Stomach smooth muscle (tissue), 2 donors: ENCODE data around the gene HPDL.

Experiments used
- H3K27ac ChIP-seq: one replicate; pipeline ENCODE4 v1.7.0; 2013; ENCODE audit warnings: mild to moderate bottlenecking, low read length, inconsistent platforms
- H3K27me3 ChIP-seq, 2 donors: one replicate each; pipeline ENCODE4 v1.7.0; 2013; ENCODE audit warnings: low read length in 2 of 2; ENCODE audit not compliant: insufficient read depth in 2 of 2, control insufficient read depth in 1 of 2
- H3K36me3 ChIP-seq, 2 donors: one replicate each; pipeline ENCODE4 v1.7.0; 2013; ENCODE audit warnings: low read length in 2 of 2; ENCODE audit not compliant: control insufficient read depth in 2 of 2, insufficient read depth in 2 of 2
- H3K4me1 ChIP-seq: one replicate; pipeline ENCODE4 v1.7.0; 2013; ENCODE audit warnings: low read length; ENCODE audit not compliant: control insufficient read depth, insufficient read depth
- H3K4me3 ChIP-seq, 2 donors: one replicate each; pipeline ENCODE4 v1.7.0; 2013; ENCODE audit warnings: low read length in 2 of 2
- H3K9ac ChIP-seq, 2 donors: one replicate each; pipeline ENCODE4 v1.7.0; 2013; ENCODE audit warnings: low read length in 2 of 2, mild to moderate bottlenecking in 1 of 2
- H3K9me3 ChIP-seq, 2 donors: one replicate each; pipeline ENCODE4 v1.7.0; 2013; ENCODE audit warnings: low read length in 2 of 2; ENCODE audit not compliant: control insufficient read depth in 2 of 2
- donor health status: healthy.
- donor health status: Pancreatic carcinoma.

The HPDL gene

GRCh38 chr1:45337630-45338325 is 11.1 kb downstream of the HPDL start:
- H3K27me3 ChIP-seq, result no peaks in the 10 kb centered on the region
- no peak overlapping the region for H3K9ac ChIP-seq
- H3K4me3 ChIP-seq, result no peak overlapping the region
- no peak overlapping the region for H3K27ac ChIP-seq
- H3K36me3 ChIP-seq, result peaks cover 20 to 28% of the 10 kb centered on the region in 2 donors
- peaks cover 20% of the 10 kb centered on the region for H3K4me1 ChIP-seq
- H3K9me3 ChIP-seq, result no peaks in the 10 kb centered on the region

DNA sequence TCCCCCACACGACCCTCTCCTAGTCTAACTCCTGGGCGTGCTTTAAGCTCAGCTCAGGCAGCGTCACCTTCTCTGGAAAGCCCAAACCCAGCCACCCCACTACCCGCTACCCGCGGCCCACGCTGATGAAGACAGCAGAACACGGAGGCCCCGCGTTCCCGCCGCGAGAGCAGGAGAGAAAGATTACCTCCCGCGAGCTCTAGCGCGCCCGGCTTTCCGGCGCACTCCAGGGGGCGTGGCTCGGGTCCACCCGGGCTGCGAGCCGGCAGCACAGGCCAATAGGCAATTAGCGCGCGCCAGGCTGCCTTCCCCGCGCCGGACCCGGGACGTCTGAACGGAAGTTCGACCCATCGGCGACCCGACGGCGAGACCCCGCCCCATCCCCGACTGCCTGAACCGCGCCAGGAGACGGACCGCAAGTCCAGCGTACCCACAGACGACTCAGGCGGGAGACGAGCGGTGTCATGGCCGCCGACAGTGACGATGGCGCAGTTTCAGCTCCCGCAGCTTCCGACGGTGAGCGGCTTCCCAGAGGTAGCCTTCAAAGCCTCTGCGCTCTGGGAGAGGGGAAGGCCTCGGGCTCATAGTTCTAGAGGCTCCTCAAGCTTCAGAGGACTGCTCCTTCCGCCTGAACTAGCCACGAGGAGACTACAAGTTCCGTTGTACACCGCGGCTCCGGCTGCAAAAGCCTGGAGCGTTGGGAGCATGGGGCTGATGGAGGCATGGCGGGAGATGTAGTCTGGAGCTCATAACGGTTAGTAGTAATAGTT is 13.3 kb downstream of the HPDL start, which contains the start of the genes MUTYH and TOE1:
TSS of gene MUTYH (minus strand) at position 652 of the 770 bp plus-strand sequence. CDS start 5,935 bp downstream, outside the sequence.
TSS of gene TOE1 (plus strand) at position 382 of the 770 bp plus-strand sequence. CDS start at position 465, 83 bp downstream.
- H3K36me3 ChIP-seq, result peaks cover 25 to 29% of the 10 kb centered on the region in 2 donors
- H3K4me3 ChIP-seq, result peak within 1 kb of the TSS; percentile 68 to 97
- peaks cover 20% of the 10 kb centered on the region for H3K4me1 ChIP-seq
- H3K9ac ChIP-seq, result peak within 1 kb of the TSS; percentile 92 to 99
- H3K9me3 ChIP-seq, result no peaks in the 10 kb centered on the region
- H3K27me3 ChIP-seq, result no peaks in the 10 kb centered on the region
- peak within 1 kb of the TSS; percentile 98 for H3K27ac ChIP-seq

DNA sequence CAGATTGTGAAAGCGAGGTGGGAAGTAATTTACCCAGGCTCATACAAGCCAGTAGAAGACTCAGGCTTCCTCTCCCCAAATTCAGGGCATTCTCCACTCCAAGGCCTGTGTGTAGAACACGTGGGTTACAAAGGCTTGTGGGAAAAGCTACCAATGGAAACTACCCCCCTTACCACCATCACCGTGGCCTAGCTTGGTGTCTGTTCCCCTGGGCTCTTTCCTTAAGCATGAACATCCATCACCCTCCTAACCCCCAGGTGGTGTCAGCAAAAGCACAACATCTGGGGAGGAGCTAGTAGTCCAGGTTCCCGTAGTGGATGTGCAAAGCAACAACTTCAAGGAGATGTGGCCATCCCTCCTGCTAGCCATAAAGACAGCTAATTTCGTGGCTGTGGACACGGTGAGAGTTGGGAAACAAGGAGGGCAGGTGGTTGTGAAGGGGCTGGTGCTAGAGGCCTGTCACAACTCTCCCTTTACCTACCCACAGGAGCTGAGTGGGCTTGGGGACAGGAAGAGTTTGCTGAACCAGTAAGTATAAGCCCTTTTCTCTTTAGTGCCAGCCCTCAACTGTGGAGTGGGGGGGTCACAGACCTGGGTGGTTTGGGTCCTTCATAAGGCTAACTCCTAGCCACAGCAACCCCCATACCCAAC is 14.2 kb downstream of the HPDL start:
- peak overlapping the region; percentile 98 for H3K27ac ChIP-seq
- H3K4me1 ChIP-seq, result peaks cover 20% of the 10 kb centered on the region
- no peaks in the 10 kb centered on the region for H3K9me3 ChIP-seq
- H3K9ac ChIP-seq, result peak overlapping the region; percentile 92 to 99
- H3K27me3 ChIP-seq, result no peaks in the 10 kb centered on the region
- peak overlapping the region; percentile 68 to 97 for H3K4me3 ChIP-seq
- peaks cover 25 to 34% of the 10 kb centered on the region in 2 donors for H3K36me3 ChIP-seq

GRCh38 chr1:45344499-45344898 is 17.8 kb downstream of the HPDL start:
- Histone ChIP-seq H3K4me3 (no peak overlapping the region), H3K4me1 (peaks cover 36% of the 10 kb centered on the region), H3K36me3 (peaks cover 25 to 35% of the 10 kb centered on the region in 2 donors), H3K27me3 (no peaks in the 10 kb centered on the region), H3K27ac (no peak overlapping the region), H3K9ac (no peak overlapping the region), H3K9me3 (no peaks in the 10 kb centered on the region)

GRCh38 chr1:45345014-45345413 is 18.3 kb downstream of the HPDL start:
- Histone ChIP-seq H3K27ac (no peak overlapping the region), H3K4me3 (no peak overlapping the region), H3K36me3 (peaks cover 25 to 35% of the 10 kb centered on the region in 2 donors), H3K27me3 (no peaks in the 10 kb centered on the region), H3K9ac (no peak overlapping the region), H3K4me1 (peaks cover 38% of the 10 kb centered on the region), H3K9me3 (no peaks in the 10 kb centered on the region)

DNA sequence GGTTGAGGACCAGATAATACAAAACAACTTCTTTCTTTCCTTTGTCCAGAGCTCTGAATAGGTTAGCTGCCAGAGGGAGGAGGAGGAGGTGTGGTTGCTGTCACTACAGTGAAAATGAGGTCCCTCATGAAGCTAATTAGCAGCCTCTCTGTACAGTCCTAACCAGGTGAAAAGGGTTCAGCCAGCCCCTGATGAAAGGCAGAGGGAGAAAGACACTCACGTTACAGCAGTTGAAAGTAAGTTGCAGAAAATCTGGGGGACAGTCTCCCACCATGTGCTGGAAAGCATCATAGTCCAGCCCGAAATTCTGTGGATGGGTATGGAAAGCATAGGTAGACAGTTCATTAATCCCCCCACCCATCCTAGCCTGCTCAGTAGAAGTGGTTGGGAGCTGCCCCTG is 19.8 kb downstream of the HPDL start:
- no peaks in the 10 kb centered on the region for H3K9me3 ChIP-seq

DNA sequence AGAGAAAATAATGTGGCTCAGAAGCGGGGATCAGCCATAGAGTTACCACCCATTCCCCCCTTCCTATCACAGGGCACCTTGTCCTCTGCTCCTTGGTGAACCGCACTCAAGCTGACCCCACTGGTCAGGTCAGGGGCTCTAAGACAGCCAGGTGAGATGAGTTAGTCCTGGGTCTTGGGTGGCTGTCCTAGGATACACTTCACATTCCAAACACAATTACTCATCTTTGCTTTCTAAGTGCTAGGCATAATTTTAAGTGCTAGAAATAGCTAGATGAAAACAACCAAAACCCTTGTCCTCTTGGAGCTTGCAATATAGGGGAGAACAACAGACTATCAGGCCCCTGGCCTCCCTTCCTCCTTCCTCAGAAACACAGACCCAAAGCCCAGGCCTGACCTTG is 21.3 kb downstream of the HPDL start:
- Histone ChIP-seq H3K36me3 (peaks cover 18 to 21% of the 10 kb centered on the region in 2 donors), H3K4me1 (peaks cover 22% of the 10 kb centered on the region), H3K27me3 (no peaks in the 10 kb centered on the region), H3K9me3 (no peaks in the 10 kb centered on the region), H3K9ac (peak overlapping the region in 1 of 2 donors; percentile 5), H3K4me3 (peak overlapping the region in 1 of 2 donors; percentile 29), H3K27ac (peak overlapping the region; percentile 70)

More for the DNA sequence above, 19.8 kb downstream of the HPDL start:
- Histone ChIP-seq H3K9ac (no peak overlapping the region), H3K4me1 (peaks cover 28% of the 10 kb centered on the region), H3K36me3 (peaks cover 25 to 35% of the 10 kb centered on the region in 2 donors), H3K27me3 (no peaks in the 10 kb centered on the region), H3K4me3 (no peak overlapping the region), H3K27ac (no peak overlapping the region)

DNA sequence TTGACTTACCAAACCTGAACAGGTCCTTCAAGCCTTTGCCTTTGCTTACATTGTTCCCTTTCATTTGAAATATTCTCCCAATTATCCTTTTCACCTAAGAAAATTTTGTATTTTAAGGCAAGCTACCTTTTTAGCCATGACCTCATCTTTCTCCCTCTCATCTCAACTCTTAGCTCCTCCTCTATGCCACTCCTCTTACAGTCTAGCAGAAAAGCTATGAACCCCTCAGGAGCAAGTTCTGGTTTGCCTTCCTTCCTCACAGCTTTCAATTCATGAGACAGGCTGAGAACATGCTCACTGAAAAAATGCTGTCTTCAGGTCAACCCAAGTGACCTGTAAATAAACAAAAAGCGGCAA is 21.9 kb downstream of the HPDL start:
- Histone ChIP-seq H3K9ac (peak overlapping the region in 1 of 2 donors; percentile 55), H3K36me3 (peaks cover 13 to 15% of the 10 kb centered on the region in 2 donors), H3K27me3 (no peaks in the 10 kb centered on the region), H3K27ac (peak overlapping the region; percentile 76), H3K4me3 (no peak overlapping the region), H3K4me1 (peaks cover 22% of the 10 kb centered on the region), H3K9me3 (no peaks in the 10 kb centered on the region)

DNA sequence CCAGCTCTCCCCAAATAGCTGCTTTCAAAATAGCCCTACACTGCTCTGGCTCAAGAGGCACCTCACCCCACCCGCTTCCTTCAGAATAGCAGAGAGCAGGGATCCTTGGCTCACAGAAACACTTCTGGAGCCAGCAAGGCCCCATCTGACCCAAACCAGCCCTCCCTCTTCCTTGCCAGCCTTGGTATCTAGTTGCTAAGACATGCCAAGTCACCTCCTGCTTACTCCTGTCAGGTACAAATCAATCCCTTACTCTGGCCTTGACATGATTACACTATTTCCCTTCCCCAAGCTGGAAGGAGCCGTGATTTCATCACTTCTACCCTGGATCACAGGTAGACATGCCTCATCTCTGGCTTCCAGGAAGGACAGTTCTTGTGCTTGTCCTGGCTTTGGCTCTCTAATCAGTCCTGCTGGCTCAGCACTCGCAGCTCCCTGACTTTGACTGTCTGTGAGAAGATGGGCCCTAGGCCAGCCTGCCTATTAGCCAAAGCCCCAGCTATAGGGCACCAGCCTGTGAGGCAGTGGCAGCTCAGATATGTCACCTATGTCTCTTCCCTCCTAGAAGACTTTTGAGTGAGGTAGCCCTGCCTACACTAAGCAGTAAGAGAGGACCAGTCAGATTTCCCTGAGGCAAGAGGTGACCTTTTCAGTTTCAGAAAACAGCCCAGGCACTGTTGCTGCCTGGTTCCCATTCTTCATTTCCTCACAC is 22.4 kb downstream of the HPDL start:
- H3K9ac ChIP-seq, result peak overlapping the region in 1 of 2 donors; percentile 55
- peak overlapping the region; percentile 76 for H3K27ac ChIP-seq
- peaks cover 8 to 11% of the 10 kb centered on the region in 2 donors for H3K36me3 ChIP-seq
- H3K27me3 ChIP-seq, result no peaks in the 10 kb centered on the region
- H3K9me3 ChIP-seq, result no peaks in the 10 kb centered on the region
- H3K4me3 ChIP-seq, result no peak overlapping the region
- H3K4me1 ChIP-seq, result peaks cover 22% of the 10 kb centered on the region

DNA sequence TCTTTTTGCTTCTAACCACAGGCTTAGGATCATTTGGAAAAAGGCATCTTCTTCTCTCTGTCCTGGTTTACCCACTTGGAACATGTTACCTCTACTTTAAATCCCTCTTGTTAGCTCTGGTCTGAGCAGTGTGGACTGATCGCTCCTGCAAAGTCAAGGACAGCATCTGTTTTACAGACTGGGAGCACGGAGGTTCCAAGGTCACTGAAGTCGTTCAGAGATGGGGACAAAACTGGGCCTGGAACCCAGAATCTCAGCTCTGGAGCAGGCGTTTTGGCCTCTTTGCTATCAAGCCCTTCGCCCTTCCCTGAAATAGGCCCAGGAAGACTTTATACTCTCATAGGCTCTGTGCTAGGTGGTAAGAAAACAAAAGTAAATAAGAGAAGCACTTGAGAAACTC is 24.8 kb downstream of the HPDL start:
- peaks cover 22% of the 10 kb centered on the region for H3K4me1 ChIP-seq
- H3K27me3 ChIP-seq, result no peaks in the 10 kb centered on the region
- H3K27ac ChIP-seq, result no peak overlapping the region
- no peak overlapping the region for H3K9ac ChIP-seq
- H3K9me3 ChIP-seq, result no peaks in the 10 kb centered on the region
- no peaks in the 10 kb centered on the region for H3K36me3 ChIP-seq
- H3K4me3 ChIP-seq, result no peak overlapping the region
